Aorta (tissue), 5 donors: Measurements from ENCODE around the gene CEBPZ. TPM values are rescaled to one million over a fixed set of nuclear protein-coding genes. Genes with fewer than 3 reads are reported as not detected.
"Not testable (repeated sequence)": the region's sequence is repeated elsewhere in the genome, so short reads cannot be mapped to it uniquely, and the experiment has no call there.

Source experiments
- ATAC-seq: fragments of 200-7000 bp; cut with Tn5 transposase; one replicate; pipeline ENCODE4 v1.9.1; 2022; ENCODE audit warnings: moderate library complexity; ENCODE audit not compliant: low FRiP score
- DNase-seq, 2 donors: peaks; one replicate each; pipeline ENCODE4 v3.0.0-alpha.2; 2020
- H3K27ac ChIP-seq, 2 donors: one replicate each; pipeline ENCODE4 v1.5.1; 2013; ENCODE audit warnings: low read length in 2 of 2, mild to moderate bottlenecking in 2 of 2, moderate library complexity in 2 of 2, control low read depth in 1 of 2, inconsistent platforms in 1 of 2, low read depth in 1 of 2
- H3K27me3 ChIP-seq, 2 donors: one replicate each; pipeline ENCODE4 v1.6.1; 2013; ENCODE audit warnings: control low read depth in 1 of 2, low read length in 1 of 2, mild to moderate bottlenecking in 1 of 2, moderate library complexity in 1 of 2; ENCODE audit not compliant: insufficient read depth in 2 of 2, control insufficient read depth in 1 of 2
- H3K36me3 ChIP-seq, 2 donors: one replicate each; pipeline ENCODE4 v1.6.1; 2013; ENCODE audit warnings: control low read depth in 1 of 2, low read length in 1 of 2, mild to moderate bottlenecking in 1 of 2; ENCODE audit not compliant: insufficient read depth in 2 of 2, control insufficient read depth in 1 of 2
- H3K4me1 ChIP-seq, 2 donors: one replicate each; pipeline ENCODE4 v1.6.1; 2013; ENCODE audit warnings: low read length in 2 of 2, control low read depth in 1 of 2, mild to moderate bottlenecking in 1 of 2, moderate library complexity in 1 of 2; ENCODE audit not compliant: insufficient read depth in 2 of 2, control insufficient read depth in 1 of 2
- H3K4me3 ChIP-seq, 2 donors: one replicate each; pipeline ENCODE4 v1.5.1; 2013; ENCODE audit warnings: low read length in 2 of 2, control low read depth in 1 of 2, mild to moderate bottlenecking in 1 of 2
- H3K9me3 ChIP-seq: one replicate; pipeline ENCODE4 v1.6.1; 2013; ENCODE audit warnings: mild to moderate bottlenecking, low read length; ENCODE audit not compliant: control insufficient read depth
- WGBS, 2 donors: extraction: QIAGEN DNeasy Blood & Tissue Kit; methylation state at CpG; one replicate each; pipeline ENCODE4 v1.1.7; 2013; 5-methylcytosine and 5-hydroxymethylcytosine counted together
- intact Hi-C, 2 donors: fragments of 100-400 bp; cut with DNase I; formaldehyde crosslinking; loops; one replicate each; pipeline versions ENCODE4 v1.14.2 to v1.15.0; 2022
- polyA plus RNA-seq, 2 donors: library from polyadenylated mRNA; stranded (reverse); fragments of 200-250 nt; gene quantifications; one replicate each; pipeline ENCODE4 v1.2.3, GENCODE V29; 2013
- total RNA-seq, 2 donors: library from RNA; stranded (reverse); fragmentation: NEBNext Ultra II Directional; extraction: Animal tissue kit (Norgen Biotek cat#: 25700); gene quantifications; one replicate each; pipeline ENCODE4 v1.2.1, GENCODE V29; 2021
- donor health status: healthy with polysubstance abuse.
- donor health status: Bipolar disorder and iron deficiency.
- donor health status: DM: no; HTN: no; CAD: no.
- donor health status: DM: no; HTN: no; CAD: no.
- donor health status: DM: yes; HTN: yes; CAD: no.

CEBPZ gene
- total and polyA plus RNA-seq, 4 donors: 19.5 to 38.1 (median 36.0) TPM

DNA sequence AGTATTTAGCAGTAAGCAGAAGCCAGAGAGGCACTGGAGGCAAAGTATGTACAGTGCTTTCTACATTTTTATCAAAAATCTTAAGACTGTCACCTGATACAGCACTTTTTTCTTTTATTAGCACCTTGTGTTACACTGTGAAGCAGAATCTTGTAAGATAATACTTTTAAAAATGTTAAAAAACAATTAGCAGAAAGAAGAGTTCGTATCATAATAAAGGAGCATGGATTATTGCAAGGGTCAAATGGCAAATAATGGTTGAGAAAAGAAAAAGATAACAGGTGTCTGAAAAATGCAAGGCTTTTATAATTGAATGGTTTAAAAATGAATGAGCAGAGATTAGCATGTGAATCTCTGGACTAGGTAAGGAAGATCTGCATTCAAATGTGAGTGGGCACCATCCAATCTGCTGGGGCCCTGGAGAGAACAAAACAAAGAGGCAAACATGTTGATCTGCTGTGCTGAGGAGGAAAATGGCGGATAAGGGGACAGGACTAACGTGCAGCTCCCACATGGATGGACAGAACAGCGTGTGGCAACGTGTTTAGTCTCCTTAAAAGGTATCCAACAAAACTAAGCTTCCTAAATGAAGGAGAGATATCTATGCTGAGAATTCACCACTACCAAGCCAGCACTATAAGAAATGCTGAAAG lies 25.6 kb downstream of the CEBPZ start:
- ATAC-seq: no peak
- Histone ChIP-seq H3K4me1 (no peaks in the 10 kb centered on the region), H3K36me3 (peaks cover 3 to 6% of the 10 kb centered on the region in 2 donors), H3K27ac (no peak overlapping the region), H3K9me3 (peaks cover 2% of the 10 kb centered on the region), H3K27me3 (no peaks in the 10 kb centered on the region), H3K4me3 (no peak overlapping the region)
- no peak for DNase-seq
- intact Hi-C loops: no loop called here
- WGBS, 2 donors: 80 to 88% methylated on average over 5 of the region's 5 CpGs

DNA sequence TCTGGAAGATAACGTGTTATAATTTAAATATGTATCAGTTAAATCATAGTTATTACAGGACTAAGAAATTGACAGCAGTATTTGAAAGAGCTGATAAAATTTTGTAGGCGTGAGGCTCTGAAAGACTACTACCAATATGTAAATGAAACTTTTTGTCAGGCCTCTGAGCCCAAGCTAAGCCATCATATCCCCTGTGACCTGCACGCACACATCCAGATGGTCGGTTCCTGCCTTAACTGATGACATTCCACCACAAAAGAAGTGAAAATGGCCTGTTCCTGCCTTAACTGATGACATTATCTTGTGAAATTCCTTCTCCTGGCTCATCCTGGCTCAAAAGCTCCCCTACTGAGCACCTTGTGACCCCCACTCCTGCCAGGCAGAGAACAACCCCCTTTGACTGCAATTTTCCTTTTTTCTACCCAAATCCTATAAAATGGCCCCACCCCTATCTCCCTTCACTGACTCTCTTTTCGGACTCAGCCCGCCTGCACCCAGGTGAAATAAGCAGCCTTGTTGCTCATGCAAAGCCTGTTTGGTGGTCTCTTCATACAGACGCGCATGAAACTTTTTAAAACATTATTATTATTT lies 26.2 kb downstream of the CEBPZ start:
- H3K9me3 ChIP-seq, H3K27me3 ChIP-seq, H3K27ac ChIP-seq, H3K4me1 ChIP-seq, H3K36me3 ChIP-seq, DNase-seq, intact Hi-C loops, ATAC-seq, H3K4me3 ChIP-seq: not testable (repeated sequence)
- 82 to 88% methylated on average over 8 of the region's 8 CpGs for WGBS, 2 donors

DNA sequence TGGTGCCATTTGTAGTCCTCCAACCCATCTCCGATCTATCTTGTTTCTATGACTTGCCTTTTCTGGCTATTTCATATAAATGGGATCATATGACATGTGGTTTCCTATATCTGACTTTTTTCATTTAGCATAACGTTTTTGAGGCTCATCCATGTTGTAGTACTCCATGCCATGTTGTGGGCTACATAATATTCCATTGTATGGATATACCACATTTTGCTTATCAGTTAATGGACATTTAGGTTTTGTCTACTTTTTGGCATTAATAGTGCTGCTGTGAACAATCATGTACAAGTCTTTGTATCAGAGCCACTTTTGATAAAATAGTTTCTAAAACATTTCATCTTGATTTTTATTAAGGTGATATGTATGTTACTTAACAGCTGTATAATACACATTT lies 27.7 kb downstream of the CEBPZ start:
- no peaks in the 10 kb centered on the region for H3K4me1 ChIP-seq
- peaks cover 3 to 7% of the 10 kb centered on the region in 2 donors for H3K36me3 ChIP-seq
- no peaks in the 10 kb centered on the region for H3K27me3 ChIP-seq
- H3K27ac ChIP-seq: no peak overlapping the region
- ATAC-seq: no peak
- WGBS, 2 donors: 91 to 94% methylated on average over 2 of the region's 2 CpGs
- DNase-seq: no peak
- intact Hi-C loops: no loop called here
- H3K4me3 ChIP-seq: no peak overlapping the region
- H3K9me3 ChIP-seq: peaks cover 2% of the 10 kb centered on the region

DNA sequence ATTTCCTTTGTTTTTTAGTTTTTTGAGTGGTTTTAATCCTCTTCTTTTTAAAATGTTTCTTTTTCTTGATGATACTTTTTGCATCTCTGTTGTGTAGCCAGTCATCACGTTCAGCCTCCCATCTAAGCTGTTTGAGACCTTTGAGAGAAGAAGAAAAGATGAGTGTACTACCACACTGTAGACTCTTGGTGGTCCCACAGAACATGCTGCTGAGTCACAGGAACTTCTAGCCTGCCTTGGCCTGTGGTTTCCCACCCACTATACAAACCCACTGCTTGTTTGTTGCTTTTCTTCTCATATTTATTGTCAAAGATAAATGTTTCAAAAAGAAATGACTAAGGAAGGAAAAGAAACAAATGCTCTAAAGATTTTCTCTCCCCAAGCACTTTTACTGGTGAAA lies 29.6 kb downstream of the CEBPZ start:
- Histone ChIP-seq H3K9me3 (peaks cover 2% of the 10 kb centered on the region), H3K27me3 (no peaks in the 10 kb centered on the region), H3K4me3 (no peak overlapping the region), H3K4me1 (no peaks in the 10 kb centered on the region), H3K27ac (no peak overlapping the region), H3K36me3 (peaks cover 3 to 7% of the 10 kb centered on the region in 2 donors)
- intact Hi-C loops: no loop called here
- no peak for DNase-seq
- WGBS, 2 donors: 94 to 95% methylated on average over 1 of the region's 1 CpG
- no peak for ATAC-seq

DNA sequence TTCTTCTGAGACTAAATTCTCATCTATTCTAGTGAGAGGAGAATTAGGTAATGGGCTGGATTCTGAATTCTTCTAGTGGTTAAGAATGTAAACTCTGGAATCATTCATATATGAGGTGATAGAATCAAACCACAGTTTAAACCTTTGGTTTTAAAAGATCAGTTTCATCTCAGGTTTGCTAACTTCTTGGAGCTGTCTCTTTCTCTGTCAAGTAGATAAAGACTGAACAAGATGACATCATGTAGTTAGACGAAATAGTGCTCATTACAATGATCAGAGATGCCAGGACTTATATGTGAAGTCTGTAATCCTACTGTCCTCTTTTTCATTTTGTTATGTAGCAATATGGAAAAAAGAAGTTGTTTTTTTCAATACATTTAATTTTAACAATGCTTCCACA lies 30.2 kb downstream of the CEBPZ start:
- no peak for DNase-seq
- no peaks in the 10 kb centered on the region for H3K27me3 ChIP-seq
- intact Hi-C loops: no loop called here
- peaks cover under 1 to 4% of the 10 kb centered on the region in 2 donors for H3K36me3 ChIP-seq
- 74 to 76% methylated on average over 1 of the region's 1 CpG for WGBS, 2 donors
- H3K9me3 ChIP-seq: peaks cover 2% of the 10 kb centered on the region
- no peaks in the 10 kb centered on the region for H3K4me1 ChIP-seq
- ATAC-seq: no peak
- no peak overlapping the region for H3K4me3 ChIP-seq
- H3K27ac ChIP-seq: no peak overlapping the region

DNA sequence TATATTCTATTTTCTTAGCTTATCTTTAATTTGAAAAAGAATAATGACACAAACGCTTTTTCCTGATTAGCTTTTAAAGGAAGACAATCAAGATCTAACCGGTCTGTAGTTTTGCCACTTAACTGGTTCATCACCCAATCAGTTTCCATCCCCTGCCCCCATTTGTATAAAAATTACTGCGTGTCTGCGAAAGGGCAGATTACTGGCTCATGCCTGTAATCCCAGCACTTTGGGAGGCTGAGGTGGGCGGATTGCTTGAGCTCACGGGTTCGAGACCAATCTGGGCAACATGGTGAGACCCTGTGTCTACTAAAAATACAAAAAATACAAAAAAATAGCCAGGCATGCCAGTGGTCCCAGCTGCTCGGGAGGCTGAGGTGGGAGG lies 32.7 kb downstream of the CEBPZ start:
- Histone ChIP-seq H3K4me3 (no peak overlapping the region), H3K27me3 (no peaks in the 10 kb centered on the region), H3K27ac (no peak overlapping the region), H3K36me3 (peaks cover 0 to 1% of the 10 kb centered on the region in 2 donors), H3K4me1 (no peaks in the 10 kb centered on the region), H3K9me3 (no peaks in the 10 kb centered on the region)
- ATAC-seq (no peak), DNase-seq (no peak)
- 83 to 85% methylated on average over 8 of the region's 8 CpGs for WGBS, 2 donors
- intact Hi-C loops: no loop called here

DNA sequence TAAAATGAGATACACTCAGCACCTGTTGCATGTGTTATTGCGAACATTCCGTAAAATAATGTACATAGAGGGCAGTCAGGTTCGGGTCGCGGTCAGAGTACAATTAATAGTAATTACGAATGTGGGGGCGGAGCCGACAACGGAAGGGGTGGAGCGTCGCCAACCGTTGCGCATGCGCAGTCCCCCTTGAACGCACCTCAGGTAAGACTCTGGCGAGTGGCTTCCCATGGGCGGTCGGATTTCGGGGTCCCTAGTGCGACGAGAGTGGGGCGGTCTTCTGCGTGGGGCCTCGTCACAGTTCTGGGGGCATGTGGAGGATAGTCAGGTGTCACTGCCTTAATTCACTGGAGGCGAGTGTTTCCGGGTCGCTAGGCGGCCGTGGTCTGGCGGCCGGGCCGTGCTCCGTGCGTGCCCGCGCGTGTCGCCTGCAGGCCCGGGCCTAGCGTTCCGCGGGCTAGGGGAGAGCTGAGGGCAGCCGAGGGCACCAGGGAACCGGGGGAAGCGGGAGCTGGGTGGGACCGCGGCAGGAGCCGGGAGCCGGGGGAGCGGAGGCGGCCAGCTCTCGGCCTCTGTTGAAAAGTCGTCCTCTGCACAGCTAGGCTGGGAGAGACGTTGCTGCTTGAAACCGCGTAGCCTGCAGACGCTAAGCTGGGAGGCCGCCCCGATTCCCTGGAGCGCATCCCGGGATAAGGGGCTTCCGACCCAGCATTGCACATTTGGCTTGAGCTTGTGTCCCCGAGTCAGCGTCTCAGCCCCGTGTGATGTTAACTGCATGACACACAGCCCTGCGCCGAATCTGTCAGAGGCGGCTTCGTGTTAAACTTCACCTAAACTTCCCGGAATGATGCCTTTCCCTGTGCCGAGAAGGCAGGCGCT lies 34.8 kb downstream of the CEBPZ start, which contains the start of gene CEBPZOS:
TSS of gene CEBPZOS (plus strand) at position 177 of the 876 bp plus-strand sequence. CDS start 3,209 bp downstream, outside the sequence.
- no peaks in the 10 kb centered on the region for H3K9me3 ChIP-seq
- peak within 1 kb of the TSS; percentile 62 to 74 for H3K4me3 ChIP-seq
- peak within 1 kb of the TSS; percentile 68 to 83 for H3K27ac ChIP-seq
- ATAC-seq: peak; percentile 95
- peak; percentile 87 to 95 for DNase-seq
- WGBS, 2 donors: 1% methylated on average over 71 to 72 of the region's 72 CpGs
- no peaks in the 10 kb centered on the region for H3K4me1 ChIP-seq
- no peaks in the 10 kb centered on the region for H3K27me3 ChIP-seq
- H3K36me3 ChIP-seq: peaks cover 0 to 1% of the 10 kb centered on the region in 2 donors
- intact Hi-C loops: no loop called here

DNA sequence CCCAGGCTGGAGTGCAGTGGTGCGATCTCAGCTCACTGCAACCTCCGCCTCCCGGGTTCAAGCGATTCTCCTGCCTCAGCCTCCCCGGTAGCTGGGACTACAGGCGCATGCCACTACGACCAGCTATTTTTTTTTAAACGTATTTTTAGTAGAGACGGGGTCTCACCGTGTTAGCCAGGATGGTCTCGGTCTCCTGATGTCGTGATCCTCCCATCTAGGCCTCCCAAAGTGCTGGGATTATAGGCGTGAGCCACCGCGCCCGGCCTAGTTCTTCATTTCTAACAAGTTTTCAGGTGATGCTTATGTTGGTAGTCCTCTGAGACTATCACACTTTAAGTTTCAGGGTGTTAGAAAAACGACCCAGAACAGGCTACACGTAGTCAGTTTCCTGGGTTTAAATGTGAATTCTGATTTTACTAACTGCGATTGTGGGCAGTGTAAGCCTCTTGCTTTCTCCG lies 35.5 kb downstream of the CEBPZ start:
- ATAC-seq, H3K27me3 ChIP-seq, H3K4me1 ChIP-seq, H3K9me3 ChIP-seq, intact Hi-C loops, H3K36me3 ChIP-seq, DNase-seq: not testable (repeated sequence)
- Histone ChIP-seq H3K27ac (peak overlapping the region in 1 of 2 donors; percentile 83), H3K4me3 (peak overlapping the region; percentile 62 to 74)
- WGBS, 2 donors: 83 to 84% methylated on average over 20 of the region's 20 CpGs
